Measurements from ENCODE around the gene PRR5L. TPM values are rescaled to one million over a fixed set of nuclear protein-coding genes. Genes with fewer than 3 reads are reported as not detected.

PRR5L gene
- total RNA-seq, 1 donor: 52.5 TPM

DNA sequence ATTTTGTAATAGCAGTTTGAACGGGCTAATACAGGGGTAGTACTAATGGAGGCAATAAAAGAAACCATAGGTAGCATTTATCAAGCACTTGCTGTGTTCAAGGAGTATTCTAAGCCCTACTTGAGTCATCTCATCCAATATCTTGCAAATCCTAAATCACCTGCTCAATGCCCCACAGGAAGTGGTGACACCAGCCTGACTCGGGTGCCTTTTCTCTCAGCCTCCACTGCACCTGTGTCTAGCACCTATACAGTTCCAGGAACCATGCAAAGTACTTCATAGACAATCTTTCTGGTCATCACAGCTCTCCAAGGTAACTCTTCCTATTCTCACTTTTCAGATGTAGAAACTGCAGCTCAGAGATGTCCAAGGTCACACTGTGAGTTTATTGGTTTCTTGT, 98.0 kb downstream of the PRR5L start:
- no peak for DNase-seq (ENCODE audit: low read depth in 2 of 3, low spot score in 2 of 3)

DNA sequence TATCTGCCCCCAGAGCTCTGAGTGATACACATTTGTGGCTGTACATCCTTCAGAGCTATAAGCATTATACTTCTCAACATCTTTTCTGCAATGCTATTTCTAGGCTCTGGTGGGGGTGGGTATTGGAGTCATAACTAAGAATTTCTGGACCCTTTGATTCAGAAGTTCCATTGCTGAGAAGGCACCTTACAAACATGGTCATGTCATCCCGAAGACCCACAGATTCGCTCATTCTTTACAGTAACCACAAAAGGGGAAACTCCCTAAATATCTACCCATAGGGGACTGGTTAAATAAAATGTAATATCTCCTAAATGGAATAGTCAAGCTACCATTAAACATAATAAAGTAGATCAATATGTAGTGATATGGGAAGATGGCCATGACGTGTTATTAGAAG, 98.8 kb downstream of the PRR5L start:
- no peak for DNase-seq (ENCODE audit: low read depth in 2 of 3, low spot score in 2 of 3)

DNA sequence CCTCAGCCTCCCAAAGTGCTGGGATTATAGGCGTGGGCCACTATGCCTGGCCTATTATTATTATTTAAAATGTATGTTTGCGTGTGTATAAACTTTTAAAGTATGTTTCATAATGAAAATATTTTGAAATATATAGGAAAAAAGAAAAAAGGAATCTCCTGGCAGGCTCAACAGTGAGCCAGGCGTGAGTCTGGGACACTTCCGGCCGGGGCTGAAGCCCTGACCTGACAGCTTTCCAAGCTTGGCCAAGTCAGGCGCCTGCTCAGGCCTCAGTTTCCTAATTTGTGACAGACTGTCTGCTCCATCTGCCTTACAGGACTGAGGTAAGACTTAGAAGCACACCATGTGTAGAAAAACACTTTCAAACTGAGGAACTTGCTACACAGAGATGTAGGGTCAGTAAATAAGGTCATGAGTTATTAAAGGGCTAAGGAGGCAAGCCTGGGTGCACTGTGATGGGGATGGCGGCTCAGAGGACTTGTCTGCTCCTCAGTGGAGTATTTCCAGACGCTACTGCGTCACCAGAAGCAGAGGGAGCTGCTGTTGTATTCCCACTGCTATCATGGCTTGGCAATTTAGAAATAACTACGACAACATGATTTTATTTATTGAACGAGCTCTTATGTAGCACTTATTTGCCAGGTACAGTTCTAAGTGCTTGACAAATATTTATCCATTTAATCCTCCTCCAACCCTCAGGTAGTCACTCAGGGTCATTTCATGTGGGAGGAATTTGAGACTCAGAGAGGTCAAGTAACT, 100.1 kb downstream of the PRR5L start:
- no peak for DNase-seq (ENCODE audit: low read depth in 2 of 3, low spot score in 2 of 3)

DNA sequence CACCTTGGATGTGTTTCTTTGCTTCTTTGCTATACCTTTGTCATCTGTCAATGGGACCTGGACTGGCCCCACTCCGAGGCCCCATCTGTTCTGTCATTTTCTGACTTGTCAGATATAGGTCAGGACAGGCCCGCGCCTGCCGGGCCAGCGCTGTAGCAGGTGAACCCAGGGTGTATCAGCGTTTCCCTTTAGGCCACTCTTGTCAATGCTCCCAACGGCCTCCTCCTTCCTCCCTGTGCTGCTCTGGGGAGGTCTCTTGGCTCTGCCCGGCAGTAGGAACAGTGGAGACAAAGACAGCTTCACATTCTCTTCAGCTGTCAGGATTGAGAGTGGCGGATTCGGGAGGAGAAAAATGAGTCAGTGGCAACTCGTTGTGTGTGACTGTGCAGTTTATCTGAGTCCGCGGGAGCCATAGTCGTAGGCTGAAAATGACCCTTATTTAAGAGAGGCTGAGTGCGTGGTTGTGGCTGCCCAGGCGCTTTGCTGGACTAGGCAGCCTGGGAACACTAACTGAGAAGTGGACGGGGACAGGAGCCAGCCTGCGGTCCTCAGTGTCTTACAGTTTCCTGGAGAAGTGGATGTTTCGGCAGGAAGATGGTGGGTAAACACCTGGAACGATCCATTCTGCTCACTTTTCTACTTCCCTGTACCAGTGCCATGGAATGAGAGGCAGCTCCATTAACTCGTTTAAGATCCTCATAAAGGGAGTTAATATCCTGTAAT, 102.3 kb downstream of the PRR5L start:
- DNase-seq (ENCODE audit: low read depth in 2 of 3, low spot score in 2 of 3): no peak

DNA sequence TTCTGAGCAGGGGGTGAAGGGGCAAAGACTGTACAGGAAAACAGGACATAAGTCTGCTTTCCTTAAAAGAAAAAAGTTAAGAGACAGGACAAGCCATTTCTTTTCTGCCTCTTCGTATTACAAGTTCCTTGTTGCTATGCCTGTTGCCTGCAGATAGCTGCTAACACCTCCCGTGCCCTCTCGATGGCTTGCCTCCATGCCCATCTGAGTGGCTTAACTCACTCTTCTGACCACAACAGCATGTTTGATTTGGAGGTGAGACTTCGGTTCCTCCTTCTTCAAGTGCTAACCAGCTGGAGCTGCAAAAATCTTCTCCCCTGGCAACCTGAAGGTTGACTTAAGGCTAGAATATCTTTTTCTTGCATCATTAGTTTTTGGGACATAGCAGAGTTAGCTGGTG, 103.1 kb downstream of the PRR5L start:
- DNase-seq (ENCODE audit: low read depth in 2 of 3, low spot score in 2 of 3): peak in 1 of 3 donors; percentile 73

DNA sequence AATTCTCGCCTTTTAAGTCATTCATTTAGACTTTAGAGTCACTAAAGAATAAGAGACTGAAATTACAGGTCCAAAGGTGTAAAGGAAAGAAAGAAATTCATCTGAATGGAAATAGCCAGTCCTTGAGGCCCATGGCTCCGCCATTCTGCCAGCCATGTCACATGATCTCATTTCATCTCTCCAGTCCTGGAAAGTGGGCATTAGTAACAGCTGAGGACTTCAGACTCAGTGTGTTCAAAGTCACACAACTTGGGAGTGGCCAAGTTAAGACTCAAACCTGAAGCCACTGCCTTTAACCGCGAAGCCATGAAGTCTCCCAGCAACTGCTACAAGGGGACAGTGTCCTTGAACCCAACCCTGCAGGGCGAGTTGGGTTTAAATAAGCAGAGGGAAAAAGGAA, 103.7 kb downstream of the PRR5L start:
- DNase-seq (ENCODE audit: low read depth in 2 of 3, low spot score in 2 of 3): no peak

DNA sequence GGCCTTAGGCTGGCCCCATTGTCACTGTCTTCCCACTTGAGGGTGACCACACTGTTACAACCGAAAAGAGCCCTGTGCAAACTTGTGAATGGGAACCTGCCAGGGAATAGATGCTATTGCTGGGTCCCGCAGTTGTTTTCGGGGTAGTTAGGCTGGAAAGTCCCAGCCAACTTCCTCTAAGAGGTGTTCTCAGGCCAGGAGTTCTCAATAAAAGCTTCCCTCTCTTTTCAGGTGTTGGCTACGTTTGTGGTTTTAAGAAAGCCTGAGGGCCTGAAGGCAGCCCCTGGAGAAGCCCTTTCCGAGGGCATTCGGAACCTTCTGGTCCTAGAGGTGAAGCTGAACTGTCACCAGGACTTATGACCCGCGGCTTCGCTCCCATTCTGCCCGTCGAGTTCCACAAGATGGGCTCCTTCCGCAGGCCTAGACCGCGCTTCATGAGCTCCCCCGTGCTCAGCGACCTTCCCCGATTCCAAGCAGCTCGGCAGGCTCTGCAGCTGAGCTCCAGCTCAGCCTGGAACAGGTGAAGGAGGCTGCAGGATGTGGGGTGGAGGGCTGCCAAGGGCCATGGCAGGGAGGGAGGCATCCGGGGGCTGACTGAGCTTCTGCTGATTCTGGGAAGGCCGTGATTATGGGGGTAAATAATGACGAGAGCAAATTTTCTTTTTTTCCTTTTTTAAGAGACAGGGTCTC, 104.8 kb downstream of the PRR5L start:
- peak in 2 of 3 donors; percentile 68 to 71 for DNase-seq (ENCODE audit: low read depth in 2 of 3, low spot score in 2 of 3)

DNA sequence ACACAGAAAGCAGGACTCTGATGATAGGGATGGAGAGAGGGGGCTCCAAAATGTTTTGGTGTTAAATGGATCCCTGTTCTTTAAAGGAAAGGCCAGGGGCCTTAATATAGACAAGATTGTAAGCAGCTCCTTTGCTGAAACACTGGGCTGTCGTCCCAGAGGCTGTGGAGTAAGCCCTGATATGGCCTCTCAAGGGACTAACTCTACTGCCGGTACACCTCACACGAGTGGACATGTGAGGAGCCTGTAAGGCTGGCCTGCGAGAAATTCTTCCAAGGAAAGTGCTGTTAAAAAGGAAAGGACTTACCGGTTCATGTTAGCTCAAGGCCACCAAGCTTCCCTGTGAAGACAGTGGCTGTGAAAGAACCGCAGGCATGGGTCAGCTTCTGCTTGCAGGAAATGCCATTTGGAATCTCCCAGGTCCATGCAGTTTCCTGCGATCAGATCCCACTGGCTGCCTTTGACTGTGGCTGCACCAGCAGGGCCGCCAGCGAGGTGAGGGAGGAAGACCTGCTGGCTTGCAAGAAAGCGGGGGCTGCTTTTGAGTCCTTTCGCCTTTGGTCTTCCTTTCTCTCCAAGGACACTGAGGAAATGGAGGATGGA, 106.6 kb downstream of the PRR5L start:
- no peak for DNase-seq (ENCODE audit: low read depth in 2 of 3, low spot score in 2 of 3)

DNA sequence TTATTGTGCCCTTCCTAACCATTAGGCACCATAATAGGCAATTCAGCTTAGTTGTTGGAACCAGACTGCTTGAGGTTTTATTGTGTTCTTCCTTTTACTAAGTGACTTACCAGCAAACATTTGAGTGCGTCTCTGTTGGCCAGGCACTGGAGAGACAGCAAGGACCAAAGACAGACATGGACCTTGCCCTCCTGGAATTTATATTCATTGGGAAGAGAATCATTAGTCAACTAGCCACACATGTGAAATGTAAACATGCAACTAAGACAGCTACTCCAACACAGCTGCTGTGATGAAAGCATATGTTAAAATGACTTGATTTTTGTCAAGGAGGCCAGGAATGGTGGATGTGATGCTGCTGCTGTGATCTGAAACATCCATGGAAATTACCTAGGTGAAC, 107.6 kb downstream of the PRR5L start:
- DNase-seq (ENCODE audit: low read depth in 2 of 3, low spot score in 2 of 3): no peak

DNA sequence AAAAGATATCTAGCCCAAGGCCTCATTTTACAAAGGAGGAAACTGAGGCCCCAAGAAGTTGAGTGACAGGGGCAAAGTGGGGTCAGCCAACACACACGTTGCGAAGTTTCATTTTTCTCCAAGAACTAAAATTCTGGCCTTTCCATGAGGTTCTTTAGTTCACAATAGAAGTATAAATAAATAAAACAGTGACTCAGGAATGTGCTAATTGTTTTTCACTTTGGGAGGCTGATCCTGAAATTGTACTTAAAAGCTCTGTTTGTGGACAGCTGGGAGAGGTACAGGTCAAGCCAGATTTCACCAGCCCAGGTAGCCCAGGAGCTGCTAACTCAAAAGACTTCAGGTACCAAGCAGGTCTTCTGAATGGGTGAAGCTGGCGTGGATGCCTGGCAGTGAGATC, 108.7 kb downstream of the PRR5L start:
- DNase-seq (ENCODE audit: low read depth in 2 of 3, low spot score in 2 of 3): no peak

DNA sequence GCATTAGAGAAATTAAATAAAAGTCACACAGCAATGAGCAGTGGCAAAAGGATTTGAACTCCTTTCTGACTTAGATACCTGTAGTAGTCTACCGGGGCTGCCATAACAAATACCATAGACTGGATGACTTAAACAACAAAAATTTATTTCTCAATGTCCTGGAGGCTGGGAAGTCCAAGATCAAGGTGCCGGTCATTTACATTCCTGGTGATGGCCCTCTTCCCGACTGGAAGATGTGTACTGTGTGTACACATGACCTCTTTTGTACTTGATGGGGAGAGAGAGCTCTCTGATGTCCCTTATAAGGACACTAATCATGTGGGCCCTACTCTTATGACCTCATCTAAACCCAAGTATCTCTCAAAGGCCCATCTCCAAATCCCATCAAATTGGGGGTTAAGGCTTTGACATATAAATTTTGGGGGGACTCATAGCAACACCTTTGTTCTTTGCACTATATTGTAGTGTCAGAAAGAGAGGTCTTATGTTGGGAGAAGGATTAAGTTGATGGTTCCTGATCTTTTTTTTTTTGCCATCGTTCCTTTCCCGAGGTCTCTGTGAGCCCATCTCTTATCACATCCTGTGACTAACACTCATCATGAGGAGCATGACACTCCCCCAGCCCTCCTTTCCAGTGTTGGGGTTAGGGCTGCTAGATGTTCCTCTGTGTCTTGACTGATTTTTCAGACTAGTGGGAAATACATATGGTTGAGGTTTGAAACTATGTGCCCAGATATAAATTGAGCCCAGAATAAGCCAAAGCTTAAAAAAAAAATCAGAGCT, 109.7 kb downstream of the PRR5L start:
- no peak for DNase-seq (ENCODE audit: low read depth in 2 of 3, low spot score in 2 of 3)

DNA sequence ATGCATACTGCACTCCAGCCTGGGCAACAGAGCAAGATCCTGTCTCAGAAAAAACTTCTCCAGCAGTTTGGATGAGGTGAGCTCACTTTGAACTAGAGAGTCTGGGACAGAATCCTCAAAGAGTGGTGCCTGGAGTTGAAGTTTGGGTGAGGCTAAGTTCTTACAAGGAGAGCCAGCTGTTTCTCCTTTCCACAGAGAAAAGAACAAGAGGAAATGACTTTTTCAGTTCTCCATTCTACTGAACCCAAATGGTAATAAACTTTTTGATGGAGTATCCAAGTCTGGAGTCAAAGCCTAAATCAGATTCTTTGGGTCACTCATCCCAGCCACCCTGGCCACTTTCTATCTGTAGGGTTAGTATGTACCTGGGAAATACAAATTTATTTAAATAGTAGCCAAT, 111.3 kb downstream of the PRR5L start:
- no peak for DNase-seq (ENCODE audit: low read depth in 2 of 3, low spot score in 2 of 3)

DNA sequence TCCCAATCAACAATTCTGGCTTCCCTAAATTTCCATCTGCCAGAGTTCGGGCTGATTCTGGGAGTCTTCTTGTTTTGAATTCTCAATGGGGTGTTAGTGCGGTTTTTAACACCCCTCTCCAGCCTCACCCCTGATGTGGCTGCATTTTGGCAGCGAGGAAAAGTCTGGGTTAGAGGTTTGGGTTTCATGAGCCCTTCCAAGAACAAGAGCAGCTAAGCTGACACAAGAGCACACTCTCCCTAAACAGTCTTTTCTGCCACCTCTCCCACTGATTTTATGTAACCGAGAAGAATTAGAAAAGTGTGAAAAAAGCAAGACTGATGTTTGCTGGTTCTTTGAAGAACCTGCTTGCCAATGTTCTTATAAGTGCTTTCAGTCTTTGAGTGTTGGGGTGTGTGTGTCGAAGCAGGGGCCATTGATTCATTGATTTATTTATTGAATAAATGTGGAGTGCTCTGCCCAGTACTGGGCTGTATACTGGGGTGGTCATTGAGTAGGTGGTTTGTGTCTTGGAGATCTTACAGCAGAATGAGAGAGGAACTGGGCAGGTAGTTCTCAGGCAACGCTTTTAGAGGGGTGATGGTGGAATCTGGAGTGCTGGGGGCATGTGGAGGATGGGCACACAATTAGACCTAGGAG, 112.5 kb downstream of the PRR5L start:
- no peak for DNase-seq (ENCODE audit: low read depth in 2 of 3, low spot score in 2 of 3)

DNA sequence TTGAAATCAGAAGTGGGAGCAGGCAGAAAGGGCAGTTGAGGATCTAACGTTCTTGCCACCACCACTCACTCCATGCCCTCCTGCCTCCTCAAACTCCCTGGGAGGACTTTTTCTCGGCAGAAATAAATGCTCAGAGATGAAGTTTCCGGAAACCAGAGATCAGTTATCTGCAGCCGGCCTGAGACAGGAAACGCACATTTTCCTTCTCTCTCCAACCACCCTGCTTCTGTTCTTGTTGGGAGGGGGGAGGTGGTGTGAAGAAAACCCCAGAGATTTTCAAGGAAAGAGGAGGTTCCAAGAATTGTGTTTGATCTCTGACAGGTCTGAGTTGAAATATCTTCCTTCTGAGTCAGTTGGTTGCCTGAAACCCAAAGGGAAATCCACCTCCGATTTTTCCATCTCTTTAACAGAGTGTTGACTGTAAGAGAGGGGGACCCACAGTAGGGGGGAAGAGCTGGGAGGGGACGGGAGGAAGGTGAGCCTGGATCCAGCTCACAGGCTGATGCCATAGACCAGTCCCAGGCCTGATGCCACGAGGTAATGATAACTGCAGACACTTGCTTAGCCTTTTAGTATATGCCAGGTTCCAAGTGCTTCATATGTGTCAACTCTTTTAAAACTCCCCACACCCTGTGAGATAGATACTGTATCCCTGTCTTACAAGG, 113.2 kb downstream of the PRR5L start:
- peak in 2 of 3 donors; percentile 69 to 86 for DNase-seq (ENCODE audit: low read depth in 2 of 3, low spot score in 2 of 3)

DNA sequence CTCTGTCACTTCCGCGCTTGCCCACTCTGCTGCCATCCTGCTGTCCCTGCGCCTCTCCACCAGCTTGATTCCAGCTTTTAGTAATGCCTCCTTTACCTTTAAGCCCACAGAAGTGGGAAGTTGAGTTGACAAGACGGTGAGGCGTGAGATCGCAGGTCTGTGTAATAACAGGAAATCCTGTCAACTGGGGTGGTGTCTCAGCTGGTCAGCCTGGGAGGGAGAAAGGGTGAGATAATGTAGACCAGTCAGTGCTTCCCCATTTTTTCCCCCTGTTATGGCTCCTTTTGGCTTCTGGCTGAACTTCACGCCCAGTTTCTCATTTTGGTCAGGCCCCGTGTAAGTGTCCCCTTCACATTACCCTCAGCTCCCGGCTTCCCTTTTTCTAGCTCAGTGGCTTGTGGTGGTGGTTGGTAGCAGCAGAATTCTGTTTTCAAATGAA, 115.1 kb downstream of the PRR5L start:
- peak in 2 of 3 donors; percentile 80 to 91 for DNase-seq (ENCODE audit: low read depth in 2 of 3, low spot score in 2 of 3)

DNA sequence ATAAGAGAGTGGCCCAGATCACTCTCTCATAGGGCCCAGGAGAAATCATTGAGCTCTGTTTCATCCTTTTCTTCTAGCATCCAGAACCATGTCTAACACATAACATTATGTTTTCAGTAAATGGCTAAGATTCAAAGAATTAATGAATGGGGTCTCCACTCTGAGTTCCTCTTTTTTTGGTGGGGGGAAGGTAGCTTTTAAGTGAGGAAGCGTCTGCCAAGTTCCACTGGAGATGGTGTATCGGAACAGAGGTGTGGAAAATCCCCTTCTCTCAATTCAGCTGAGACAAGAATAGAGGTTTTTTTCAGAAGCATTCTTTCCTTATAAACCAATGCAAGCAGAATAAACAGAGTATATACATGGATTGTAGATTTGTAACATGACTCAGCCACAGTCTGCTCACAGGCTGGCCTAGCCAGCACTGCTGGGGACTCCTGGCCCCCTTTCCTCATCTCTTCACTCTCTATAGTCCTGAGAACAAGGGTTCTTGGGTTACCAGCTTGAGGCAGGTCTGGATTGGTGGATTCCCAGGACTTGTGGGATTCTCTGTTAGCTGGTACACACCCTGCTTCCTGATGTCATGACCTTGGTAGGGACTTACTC, 116.8 kb downstream of the PRR5L start:
- DNase-seq (ENCODE audit: low read depth in 2 of 3, low spot score in 2 of 3): peak in 2 of 3 donors; percentile 65 to 82

DNA sequence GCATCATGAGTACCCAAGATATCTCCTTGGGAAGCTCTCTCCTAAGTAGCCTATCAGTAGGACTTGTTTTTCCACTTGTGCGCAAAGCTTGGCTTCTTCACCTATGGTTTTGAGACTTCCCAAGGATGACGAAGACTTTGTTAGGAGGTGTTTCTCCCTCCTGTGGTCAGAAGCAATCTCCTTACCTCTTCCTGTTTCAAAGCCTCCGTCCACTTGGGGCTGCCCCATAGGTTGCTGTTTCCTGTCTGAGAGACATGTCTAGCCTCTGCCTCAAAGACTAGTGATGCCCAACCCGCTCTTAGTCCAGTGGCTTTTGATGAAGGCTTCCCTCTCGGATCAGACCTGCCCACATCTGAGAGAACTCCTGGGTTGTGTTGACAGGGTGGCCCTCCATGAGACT, 121.1 kb downstream of the PRR5L start:
- no peak for DNase-seq (ENCODE audit: low read depth in 2 of 3, low spot score in 2 of 3)

DNA sequence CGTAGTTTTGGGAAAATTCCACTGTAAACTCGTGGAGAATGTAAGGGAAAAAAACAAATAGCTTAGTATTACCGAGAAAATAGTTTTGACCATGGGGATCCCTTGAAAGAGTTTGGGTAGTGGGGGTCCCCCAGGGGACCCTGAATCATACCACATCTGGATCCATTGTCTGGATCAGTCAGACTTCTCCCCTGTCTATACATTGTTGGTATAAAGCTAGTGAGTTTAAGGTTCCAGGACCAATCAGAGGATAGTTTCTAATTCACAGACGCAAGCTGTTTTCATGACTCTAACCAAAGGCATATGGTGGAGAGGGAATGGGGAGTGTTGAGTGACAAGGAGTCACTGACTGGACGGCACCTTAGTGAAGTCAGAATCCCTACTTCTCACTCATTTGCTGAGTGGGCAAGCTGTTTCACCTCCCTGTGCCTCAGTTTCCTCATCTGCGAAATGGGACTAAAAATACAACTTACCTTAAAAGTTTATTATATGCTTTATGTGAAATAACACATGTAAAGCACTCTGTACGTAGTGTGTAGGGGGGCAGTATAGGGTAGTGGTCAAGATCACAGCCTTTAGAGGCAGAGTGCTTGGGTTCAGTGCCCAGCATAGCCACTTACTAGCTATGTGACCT, 123.8 kb downstream of the PRR5L start:
- DNase-seq (ENCODE audit: low read depth in 2 of 3, low spot score in 2 of 3): no peak
